Liver (tissue), 3 donors: Measurements from ENCODE around the gene ARL14EPL.

Source experiments
- EGR1 ChIP-seq, 2 donors: IDR thresholded peaks; 2 replicates each; pipeline ENCODE4 v1.6.1; 2016 to 2018; ENCODE audit warnings: antibody characterized with exemption in 2 of 2, low read depth in 2 of 2
- FOXA1 ChIP-seq: IDR thresholded peaks from 2 replicates; pipeline ENCODE4 v1.6.1; 2016; ENCODE audit warnings: antibody characterized with exemption
- JUND ChIP-seq, 2 donors: IDR thresholded peaks; 2 replicates each; pipeline ENCODE4 v1.6.1; 2016; ENCODE audit warnings: antibody characterized with exemption in 2 of 2
- MAX ChIP-seq: IDR thresholded peaks from 2 replicates; pipeline ENCODE4 v1.6.1; 2016; ENCODE audit warnings: antibody characterized with exemption
- RAD21 ChIP-seq, 2 donors: IDR thresholded peaks; 2 replicates each; pipeline ENCODE4 v1.6.1; 2016; ENCODE audit warnings: antibody characterized with exemption in 2 of 2, mild to moderate bottlenecking in 2 of 2
- RXRA ChIP-seq, 2 donors: IDR thresholded peaks; 2 replicates each; pipeline ENCODE4 v1.6.1; 2017 to 2018; ENCODE audit warnings: antibody characterized with exemption in 2 of 2, mild to moderate bottlenecking in 1 of 2
- SP1 ChIP-seq: IDR thresholded peaks from 2 replicates; pipeline ENCODE4 v1.6.1; 2018; ENCODE audit warnings: antibody characterized with exemption, mild to moderate bottlenecking
- TAF1 ChIP-seq: conservative IDR thresholded peaks from 2 replicates; pipeline ENCODE4 v1.6.1; 2016; ENCODE audit warnings: antibody characterized with exemption, mild to moderate bottlenecking
- YY1 ChIP-seq: IDR thresholded peaks from 2 replicates; pipeline ENCODE4 v1.6.1; 2016; ENCODE audit warnings: antibody characterized with exemption, mild to moderate bottlenecking
- ZBTB33 ChIP-seq: IDR thresholded peaks from 2 replicates; pipeline ENCODE4 v1.6.1; 2016; ENCODE audit warnings: antibody characterized with exemption
- TF ChIP-seq, protein P1 (sequence below): fragments of 150-350 bp; IDR thresholded peaks from 2 replicates; pipeline ENCODE4 v1.5.1; 2017; ENCODE audit warnings: improper control_type of control experiment, low read depth, low read length; ENCODE audit not compliant: missing input control
- TF ChIP-seq, protein P2 (sequence below): IDR thresholded peaks from 2 replicates; pipeline ENCODE4 v1.6.1; 2016; ENCODE audit warnings: antibody characterized with exemption, mild to moderate bottlenecking
- TF ChIP-seq, protein P3 (sequence below): IDR thresholded peaks from 2 replicates; pipeline ENCODE4 v1.6.1; 2016; ENCODE audit warnings: antibody characterized with exemption
- donor health status: healthy.
- donor health status: healthy.

- TF ChIP-seq TAF1 (no peak), EGR1 (IDR thresholded peaks at IDR 0.05; ENCODE audit: low read depth in 2 of 2) (no peak), RXRA (IDR thresholded peaks at IDR 0.05) (peak; percentile 40 to 69), YY1 (no peak), RAD21 (IDR thresholded peaks at IDR 0.05) (peak; percentile 75 to 77), JUND (IDR thresholded peaks at IDR 0.05) (peak; percentile 44 to 50), MAX (no peak), SP1 (no peak), ZBTB33 (no peak), FOXA1 (no peak)
- TF ChIP-seq, protein P1, sequence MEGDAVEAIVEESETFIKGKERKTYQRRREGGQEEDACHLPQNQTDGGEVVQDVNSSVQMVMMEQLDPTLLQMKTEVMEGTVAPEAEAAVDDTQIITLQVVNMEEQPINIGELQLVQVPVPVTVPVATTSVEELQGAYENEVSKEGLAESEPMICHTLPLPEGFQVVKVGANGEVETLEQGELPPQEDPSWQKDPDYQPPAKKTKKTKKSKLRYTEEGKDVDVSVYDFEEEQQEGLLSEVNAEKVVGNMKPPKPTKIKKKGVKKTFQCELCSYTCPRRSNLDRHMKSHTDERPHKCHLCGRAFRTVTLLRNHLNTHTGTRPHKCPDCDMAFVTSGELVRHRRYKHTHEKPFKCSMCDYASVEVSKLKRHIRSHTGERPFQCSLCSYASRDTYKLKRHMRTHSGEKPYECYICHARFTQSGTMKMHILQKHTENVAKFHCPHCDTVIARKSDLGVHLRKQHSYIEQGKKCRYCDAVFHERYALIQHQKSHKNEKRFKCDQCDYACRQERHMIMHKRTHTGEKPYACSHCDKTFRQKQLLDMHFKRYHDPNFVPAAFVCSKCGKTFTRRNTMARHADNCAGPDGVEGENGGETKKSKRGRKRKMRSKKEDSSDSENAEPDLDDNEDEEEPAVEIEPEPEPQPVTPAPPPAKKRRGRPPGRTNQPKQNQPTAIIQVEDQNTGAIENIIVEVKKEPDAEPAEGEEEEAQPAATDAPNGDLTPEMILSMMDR = peak; percentile 36
- TF ChIP-seq, protein P2, sequence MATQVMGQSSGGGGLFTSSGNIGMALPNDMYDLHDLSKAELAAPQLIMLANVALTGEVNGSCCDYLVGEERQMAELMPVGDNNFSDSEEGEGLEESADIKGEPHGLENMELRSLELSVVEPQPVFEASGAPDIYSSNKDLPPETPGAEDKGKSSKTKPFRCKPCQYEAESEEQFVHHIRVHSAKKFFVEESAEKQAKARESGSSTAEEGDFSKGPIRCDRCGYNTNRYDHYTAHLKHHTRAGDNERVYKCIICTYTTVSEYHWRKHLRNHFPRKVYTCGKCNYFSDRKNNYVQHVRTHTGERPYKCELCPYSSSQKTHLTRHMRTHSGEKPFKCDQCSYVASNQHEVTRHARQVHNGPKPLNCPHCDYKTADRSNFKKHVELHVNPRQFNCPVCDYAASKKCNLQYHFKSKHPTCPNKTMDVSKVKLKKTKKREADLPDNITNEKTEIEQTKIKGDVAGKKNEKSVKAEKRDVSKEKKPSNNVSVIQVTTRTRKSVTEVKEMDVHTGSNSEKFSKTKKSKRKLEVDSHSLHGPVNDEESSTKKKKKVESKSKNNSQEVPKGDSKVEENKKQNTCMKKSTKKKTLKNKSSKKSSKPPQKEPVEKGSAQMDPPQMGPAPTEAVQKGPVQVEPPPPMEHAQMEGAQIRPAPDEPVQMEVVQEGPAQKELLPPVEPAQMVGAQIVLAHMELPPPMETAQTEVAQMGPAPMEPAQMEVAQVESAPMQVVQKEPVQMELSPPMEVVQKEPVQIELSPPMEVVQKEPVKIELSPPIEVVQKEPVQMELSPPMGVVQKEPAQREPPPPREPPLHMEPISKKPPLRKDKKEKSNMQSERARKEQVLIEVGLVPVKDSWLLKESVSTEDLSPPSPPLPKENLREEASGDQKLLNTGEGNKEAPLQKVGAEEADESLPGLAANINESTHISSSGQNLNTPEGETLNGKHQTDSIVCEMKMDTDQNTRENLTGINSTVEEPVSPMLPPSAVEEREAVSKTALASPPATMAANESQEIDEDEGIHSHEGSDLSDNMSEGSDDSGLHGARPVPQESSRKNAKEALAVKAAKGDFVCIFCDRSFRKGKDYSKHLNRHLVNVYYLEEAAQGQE = no peak
- TF ChIP-seq, protein P3, sequence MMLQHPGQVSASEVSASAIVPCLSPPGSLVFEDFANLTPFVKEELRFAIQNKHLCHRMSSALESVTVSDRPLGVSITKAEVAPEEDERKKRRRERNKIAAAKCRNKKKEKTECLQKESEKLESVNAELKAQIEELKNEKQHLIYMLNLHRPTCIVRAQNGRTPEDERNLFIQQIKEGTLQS = peak; percentile 38
Observed at GRCh38 chr5:116032094-116032517, at the start of gene ARL14EPL.
